Measurements from ENCODE around the gene PTPRK.

Gene PTPRK

DNA sequence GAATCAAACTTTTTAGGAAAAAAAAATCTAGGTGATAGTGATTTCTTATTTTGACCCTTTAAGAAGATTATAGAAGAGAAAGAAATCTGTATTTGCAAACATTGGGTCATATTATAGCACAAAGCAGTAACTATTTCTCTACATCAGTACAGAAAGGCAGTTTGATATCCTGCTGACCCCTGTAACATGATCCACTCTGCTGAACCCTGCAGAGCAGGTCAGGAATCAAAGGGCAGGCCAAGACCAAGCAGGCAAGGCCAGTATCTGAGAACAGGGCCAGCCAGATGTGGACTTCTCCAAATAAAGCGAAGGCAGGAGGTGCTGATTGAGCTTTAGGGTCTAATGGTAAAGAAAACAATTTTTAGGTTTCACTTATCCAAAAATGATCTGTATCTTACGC lies 239.4 kb downstream of the PTPRK start:
- Histone ChIP-seq H3K4me1 (ENCODE audit: insufficient read depth, low read length, severe bottlenecking) (no peaks in the 10 kb centered on the region), H3K4me3 (ENCODE audit: low read depth, low read length, poor library complexity, severe bottlenecking) (no peak overlapping the region), H3K9ac (ENCODE audit: low read length) (no peak overlapping the region), H3K4me2 (ENCODE audit: low read length) (no peak overlapping the region), H3K27ac (ENCODE audit: low read depth, low read length, poor library complexity, severe bottlenecking) (no peak overlapping the region), H3K79me2 (ENCODE audit: insufficient read depth, low read length) (no peaks in the 10 kb centered on the region), H3K36me3 (ENCODE audit: insufficient read depth, low read length) (no peaks in the 10 kb centered on the region), H3F3A (ENCODE audit: insufficient read depth, low read length) (no peaks in the 10 kb centered on the region), H3K27me3 (ENCODE audit: insufficient read depth, low read length) (no peaks in the 10 kb centered on the region), H4K20me1 (ENCODE audit: insufficient read depth, low read length) (no peaks in the 10 kb centered on the region), H3K9me3 (ENCODE audit: low read length) (no peaks in the 10 kb centered on the region), H3K9me2 (ENCODE audit: low read depth, low read length) (no peaks in the 10 kb centered on the region), H2AFZ (ENCODE audit: low read length) (no peak overlapping the region)
- TF ChIP-seq, protein P1, sequence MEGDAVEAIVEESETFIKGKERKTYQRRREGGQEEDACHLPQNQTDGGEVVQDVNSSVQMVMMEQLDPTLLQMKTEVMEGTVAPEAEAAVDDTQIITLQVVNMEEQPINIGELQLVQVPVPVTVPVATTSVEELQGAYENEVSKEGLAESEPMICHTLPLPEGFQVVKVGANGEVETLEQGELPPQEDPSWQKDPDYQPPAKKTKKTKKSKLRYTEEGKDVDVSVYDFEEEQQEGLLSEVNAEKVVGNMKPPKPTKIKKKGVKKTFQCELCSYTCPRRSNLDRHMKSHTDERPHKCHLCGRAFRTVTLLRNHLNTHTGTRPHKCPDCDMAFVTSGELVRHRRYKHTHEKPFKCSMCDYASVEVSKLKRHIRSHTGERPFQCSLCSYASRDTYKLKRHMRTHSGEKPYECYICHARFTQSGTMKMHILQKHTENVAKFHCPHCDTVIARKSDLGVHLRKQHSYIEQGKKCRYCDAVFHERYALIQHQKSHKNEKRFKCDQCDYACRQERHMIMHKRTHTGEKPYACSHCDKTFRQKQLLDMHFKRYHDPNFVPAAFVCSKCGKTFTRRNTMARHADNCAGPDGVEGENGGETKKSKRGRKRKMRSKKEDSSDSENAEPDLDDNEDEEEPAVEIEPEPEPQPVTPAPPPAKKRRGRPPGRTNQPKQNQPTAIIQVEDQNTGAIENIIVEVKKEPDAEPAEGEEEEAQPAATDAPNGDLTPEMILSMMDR (IDR thresholded peaks at IDR 0.05; ENCODE audit: low read length) = no peak
- TF ChIP-seq EZH2 (IDR thresholded peaks at IDR 0.05; ENCODE audit: borderline replicate concordance, low read length) = no peak

DNA sequence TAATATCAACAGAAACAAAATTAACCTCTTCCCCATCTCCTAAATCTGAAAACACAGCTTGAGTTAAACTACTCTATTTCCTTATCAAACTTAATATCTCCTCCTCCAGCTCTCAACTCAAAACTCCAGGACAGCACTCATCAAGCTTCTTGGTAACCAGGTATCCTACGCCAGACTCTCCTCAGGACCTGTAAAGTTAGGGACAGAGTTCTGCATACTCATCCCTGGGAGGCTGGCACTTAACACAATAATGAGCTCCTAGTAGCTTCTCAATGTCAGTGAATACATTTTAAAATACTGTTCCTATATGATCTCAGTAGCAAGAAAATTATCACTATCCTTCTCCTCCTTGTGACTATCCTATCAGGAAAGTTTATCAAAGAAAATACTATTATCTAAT lies 240.3 kb downstream of the PTPRK start:
- Histone ChIP-seq H4K20me1 (ENCODE audit: insufficient read depth, low read length) (no peaks in the 10 kb centered on the region), H3K4me3 (ENCODE audit: low read depth, low read length, poor library complexity, severe bottlenecking) (no peak overlapping the region), H3K9ac (ENCODE audit: low read length) (no peak overlapping the region), H3K36me3 (ENCODE audit: insufficient read depth, low read length) (no peaks in the 10 kb centered on the region), H3K9me3 (ENCODE audit: low read length) (no peaks in the 10 kb centered on the region), H3F3A (ENCODE audit: insufficient read depth, low read length) (no peaks in the 10 kb centered on the region), H3K9me2 (ENCODE audit: low read depth, low read length) (no peaks in the 10 kb centered on the region), H3K27ac (ENCODE audit: low read depth, low read length, poor library complexity, severe bottlenecking) (no peak overlapping the region), H3K27me3 (ENCODE audit: insufficient read depth, low read length) (no peaks in the 10 kb centered on the region), H3K4me2 (ENCODE audit: low read length) (no peak overlapping the region), H3K4me1 (ENCODE audit: insufficient read depth, low read length, severe bottlenecking) (no peaks in the 10 kb centered on the region), H3K79me2 (ENCODE audit: insufficient read depth, low read length) (no peaks in the 10 kb centered on the region), H2AFZ (ENCODE audit: low read length) (no peak overlapping the region)
- TF ChIP-seq EZH2 (IDR thresholded peaks at IDR 0.05; ENCODE audit: borderline replicate concordance, low read length) = no peak
- TF ChIP-seq, protein P1 (IDR thresholded peaks at IDR 0.05; ENCODE audit: low read length) = no peak

DNA sequence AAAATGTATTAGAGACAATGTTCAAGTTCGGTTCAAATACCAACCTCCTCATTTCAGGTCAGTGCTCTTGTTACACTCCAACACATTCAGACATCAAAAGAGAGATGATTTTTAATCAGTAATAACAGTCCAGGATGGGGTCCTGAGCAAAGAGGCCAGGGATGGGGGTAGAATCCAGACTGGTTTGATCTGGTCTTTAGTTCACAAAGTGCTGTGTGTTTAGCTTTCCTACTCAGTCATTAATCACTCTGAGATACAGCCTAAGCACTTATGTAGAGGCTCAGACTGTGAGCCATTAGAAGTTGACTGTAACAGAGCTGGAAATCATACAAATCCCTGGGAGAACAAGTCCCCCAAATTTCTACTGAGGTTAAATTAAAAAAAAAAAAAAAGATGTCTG lies 241.6 kb downstream of the PTPRK start:
- no peaks in the 10 kb centered on the region for H3K9me2 ChIP-seq (ENCODE audit: low read depth, low read length)
- no peak overlapping the region for H3K4me2 ChIP-seq (ENCODE audit: low read length)
- H3K36me3 ChIP-seq (ENCODE audit: insufficient read depth, low read length) = no peaks in the 10 kb centered on the region
- H3F3A ChIP-seq (ENCODE audit: insufficient read depth, low read length) = no peaks in the 10 kb centered on the region
- H3K9ac ChIP-seq (ENCODE audit: low read length) = no peak overlapping the region
- H3K27ac ChIP-seq (ENCODE audit: low read depth, low read length, poor library complexity, severe bottlenecking) = no peak overlapping the region
- no peak overlapping the region for H2AFZ ChIP-seq (ENCODE audit: low read length)
- H3K9me3 ChIP-seq (ENCODE audit: low read length) = no peaks in the 10 kb centered on the region
- no peaks in the 10 kb centered on the region for H4K20me1 ChIP-seq (ENCODE audit: insufficient read depth, low read length)
- H3K79me2 ChIP-seq (ENCODE audit: insufficient read depth, low read length) = no peaks in the 10 kb centered on the region
- no peak for TF ChIP-seq EZH2 (IDR thresholded peaks at IDR 0.05; ENCODE audit: borderline replicate concordance, low read length)
- TF ChIP-seq, protein P1 (IDR thresholded peaks at IDR 0.05; ENCODE audit: low read length) = no peak
- H3K27me3 ChIP-seq (ENCODE audit: insufficient read depth, low read length) = no peaks in the 10 kb centered on the region
- no peaks in the 10 kb centered on the region for H3K4me1 ChIP-seq (ENCODE audit: insufficient read depth, low read length, severe bottlenecking)
- no peak overlapping the region for H3K4me3 ChIP-seq (ENCODE audit: low read depth, low read length, poor library complexity, severe bottlenecking)
